ENCODE results near the gene PHAX. TPM values are rescaled to one million over a fixed set of nuclear protein-coding genes. Genes with fewer than 3 reads are reported as not detected.

Gene PHAX
- total RNA-seq, 2 experiments from 2014 or later, result 42.5 to 42.8 TPM

GRCh38 chr5:126568206-126568755 is 32.5 kb upstream of the PHAX start:
- no peak for ATAC-seq
- POLR2A ChIA-PET, result no interaction called here
- H3K4me1 Mint-ChIP-seq (ENCODE audit: low read depth), result no peaks in the 10 kb centered on the region

DNA sequence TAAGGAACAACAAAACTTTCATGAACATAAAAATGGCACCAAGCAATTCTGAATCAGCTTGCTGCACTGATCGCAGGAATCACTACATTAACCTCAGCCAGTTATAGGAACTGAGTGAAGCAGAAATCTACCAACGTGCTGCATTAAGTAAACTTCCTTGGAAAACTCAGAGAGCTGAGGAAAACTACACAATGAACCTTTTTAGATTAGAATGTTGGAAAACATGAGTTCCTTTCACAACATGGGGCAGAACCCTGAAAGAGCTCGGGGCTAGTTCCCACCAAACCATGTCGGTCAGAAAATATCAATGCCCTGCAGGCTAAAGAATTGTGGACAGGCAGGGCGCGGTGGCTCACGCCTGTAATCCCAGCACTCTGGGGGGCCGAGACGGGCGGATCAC is 25.1 kb upstream of the PHAX start:
- no peak for ATAC-seq

More at GRCh38 chr5:126568206-126568755, 32.5 kb upstream of the PHAX start:
- TF ChIP-seq CTCF (IDR thresholded peaks at IDR 0.05), result no peak
- H3K4me3 Mint-ChIP-seq, result no peak overlapping the region
- H3K36me3 Mint-ChIP-seq (ENCODE audit: low read depth), result no peaks in the 10 kb centered on the region
- H3K27ac Mint-ChIP-seq, result no peak overlapping the region
- intact Hi-C loops (cut with micrococcal nuclease), result no loop called here
- no peaks in the 10 kb centered on the region for H3K27me3 Mint-ChIP-seq
- no peaks in the 10 kb centered on the region for H3K9me3 Mint-ChIP-seq
- no peak for DNase-seq
- CTCF ChIA-PET, result no interaction called here

GRCh38 chr5:126576974-126577373 is 23.8 kb upstream of the PHAX start:
- H3K9me3 Mint-ChIP-seq, result no peaks in the 10 kb centered on the region
- ChIA-PET POLR2A (no interaction called here), CTCF (no interaction called here)
- H3K27ac Mint-ChIP-seq, result no peak overlapping the region
- no peaks in the 10 kb centered on the region for H3K27me3 Mint-ChIP-seq
- no peak for TF ChIP-seq CTCF (IDR thresholded peaks at IDR 0.05)
- H3K36me3 Mint-ChIP-seq (ENCODE audit: low read depth), result no peaks in the 10 kb centered on the region
- ATAC-seq (no peak), DNase-seq (no peak)
- no peaks in the 10 kb centered on the region for H3K4me1 Mint-ChIP-seq (ENCODE audit: low read depth)
- H3K4me3 Mint-ChIP-seq, result no peak overlapping the region
- intact Hi-C loops (cut with micrococcal nuclease), result no loop called here

More for the DNA sequence above, 25.1 kb upstream of the PHAX start:
- CTCF ChIA-PET, result interaction anchor here (1.1 kb wide), 1 partner anchor 10 kb away, joined by 4 read pairs; no protein-coding TSS in a partner anchor
- H3K27ac Mint-ChIP-seq, result no peak overlapping the region
- no peak overlapping the region for H3K4me3 Mint-ChIP-seq
- TF ChIP-seq CTCF (IDR thresholded peaks at IDR 0.05), result no peak
- no peaks in the 10 kb centered on the region for H3K36me3 Mint-ChIP-seq (ENCODE audit: low read depth)
- intact Hi-C loops (cut with micrococcal nuclease), result no loop called here
- no peaks in the 10 kb centered on the region for H3K9me3 Mint-ChIP-seq
- H3K27me3 Mint-ChIP-seq, result no peaks in the 10 kb centered on the region
- POLR2A ChIA-PET, result no interaction called here
- no peak for DNase-seq
- no peaks in the 10 kb centered on the region for H3K4me1 Mint-ChIP-seq (ENCODE audit: low read depth)

DNA sequence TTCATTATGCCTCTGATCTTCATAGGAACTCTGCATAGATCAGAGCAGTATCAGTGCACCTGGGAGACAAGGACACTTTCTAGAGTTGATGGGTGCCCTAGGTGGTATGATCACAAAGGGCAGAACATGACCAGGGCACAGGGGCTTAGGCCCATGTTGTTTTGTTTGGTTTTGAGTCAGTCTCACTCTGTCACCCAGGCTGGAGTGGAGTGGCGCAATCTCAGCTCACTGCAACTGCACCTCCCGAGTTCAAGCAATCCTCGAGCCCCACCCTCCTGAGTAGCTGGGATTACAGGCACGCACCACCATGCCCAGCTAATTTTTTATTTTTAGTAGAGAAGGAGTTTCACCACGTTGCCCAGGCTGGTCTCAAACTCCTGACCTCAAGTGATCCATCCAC is 23.3 kb upstream of the PHAX start:
- Mint-ChIP-seq H3K27me3 (no peaks in the 10 kb centered on the region), H3K27ac (no peak overlapping the region), H3K4me3 (no peak overlapping the region), H3K36me3 (ENCODE audit: low read depth) (no peaks in the 10 kb centered on the region), H3K4me1 (ENCODE audit: low read depth) (no peaks in the 10 kb centered on the region), H3K9me3 (no peaks in the 10 kb centered on the region)
- DNase-seq (no peak), ATAC-seq (no peak)
- CTCF ChIA-PET, result no interaction called here
- intact Hi-C loops (cut with micrococcal nuclease), result no loop called here
- TF ChIP-seq CTCF (IDR thresholded peaks at IDR 0.05), result no peak
- POLR2A ChIA-PET, result no interaction called here

DNA sequence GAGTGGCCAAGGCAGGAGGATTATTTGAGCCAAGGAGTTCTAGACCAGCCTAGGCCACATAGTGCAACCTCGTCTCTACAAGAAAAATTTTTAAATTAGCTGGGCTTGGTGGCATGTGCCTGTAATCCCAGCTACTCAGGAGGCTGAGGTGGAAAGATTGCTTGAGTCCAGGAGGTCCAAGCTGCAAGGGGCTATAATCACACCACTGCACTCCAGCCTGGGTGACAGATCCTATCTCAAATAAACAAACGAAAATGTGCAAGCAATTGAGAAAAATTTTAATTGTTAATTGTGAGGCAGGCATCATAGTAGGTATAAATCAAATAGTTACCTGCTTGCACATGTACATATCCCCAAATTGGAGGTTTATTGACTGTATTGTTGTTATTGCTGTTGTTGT is 21.0 kb upstream of the PHAX start:
- no peak for TF ChIP-seq CTCF (IDR thresholded peaks at IDR 0.05)
- no peaks in the 10 kb centered on the region for H3K9me3 Mint-ChIP-seq
- H3K4me3 Mint-ChIP-seq, result no peak overlapping the region
- no peaks in the 10 kb centered on the region for H3K27me3 Mint-ChIP-seq
- no peak for ATAC-seq
- ChIA-PET POLR2A (no interaction called here), CTCF (no interaction called here)
- no peaks in the 10 kb centered on the region for H3K36me3 Mint-ChIP-seq (ENCODE audit: low read depth)
- no peak overlapping the region for H3K27ac Mint-ChIP-seq
- H3K4me1 Mint-ChIP-seq (ENCODE audit: low read depth), result no peaks in the 10 kb centered on the region
- DNase-seq, result no peak
- intact Hi-C loops (cut with micrococcal nuclease), result no loop called here
